Stimulated activated memory B cell treated with anti-CD40 and anti-IgM and Interleukin-4, amounts not matched to agents 10 μg/mL and 1 μg/mL and 100 μg/mL, for 72 hours (primary cell): ENCODE measurements around the gene PRDM2.

Experiments used
- ATAC-seq: fragments of 150-1000 bp; cut with Tn5 transposase; 2 replicates; pipeline ENCODE4 v1.10.0; 2021
- H3K27ac Mint-ChIP-seq: one replicate; pipeline ENCODE4 v1.8.0; 2022; ENCODE audit warnings: mild to moderate bottlenecking, mixed read lengths
- H3K27me3 Mint-ChIP-seq: one replicate; pipeline ENCODE4 v1.8.0; 2022; ENCODE audit warnings: mixed read lengths
- H3K36me3 Mint-ChIP-seq: one replicate; pipeline ENCODE4 v1.8.0; 2022; ENCODE audit warnings: mixed read lengths
- H3K4me1 Mint-ChIP-seq: one replicate; pipeline ENCODE4 v1.8.0; 2022; ENCODE audit warnings: mixed read lengths
- H3K4me3 Mint-ChIP-seq: one replicate; pipeline ENCODE4 v1.8.0; 2022; ENCODE audit warnings: mild to moderate bottlenecking, moderate library complexity, mixed read lengths
- H3K9me3 Mint-ChIP-seq: one replicate; pipeline ENCODE4 v1.8.0; 2022; ENCODE audit warnings: mixed read lengths

Gene PRDM2

DNA sequence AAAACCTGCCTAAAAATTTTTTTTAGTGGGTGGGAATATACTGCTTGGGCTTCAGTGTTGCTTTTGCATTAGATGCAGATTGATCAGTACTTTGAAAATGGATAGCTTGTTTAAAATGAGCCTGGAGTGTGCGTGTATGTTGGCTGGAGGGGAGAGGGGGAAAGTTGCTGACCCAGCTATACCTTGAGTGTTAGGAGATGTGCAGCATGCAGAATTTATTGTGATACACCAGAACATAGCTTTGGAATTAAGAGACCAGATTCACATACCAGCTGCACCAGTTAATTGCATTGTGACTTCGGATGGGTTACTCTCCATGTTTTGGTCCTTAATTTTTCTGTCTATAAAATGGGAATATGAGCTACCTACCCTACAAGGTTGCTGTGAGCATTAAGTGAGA, 60.4 kb downstream of the PRDM2 start:
- H3K4me1 Mint-ChIP-seq: peaks cover 78% of the 10 kb centered on the region
- ATAC-seq: no peak
- no peak overlapping the region for H3K27ac Mint-ChIP-seq
- H3K4me3 Mint-ChIP-seq: no peak overlapping the region
- H3K9me3 Mint-ChIP-seq: no peaks in the 10 kb centered on the region
- H3K27me3 Mint-ChIP-seq: no peaks in the 10 kb centered on the region
- H3K36me3 Mint-ChIP-seq: peaks cover 11% of the 10 kb centered on the region

GRCh38 chr1:13760921-13761320, 60.9 kb downstream of the PRDM2 start:
- Mint-ChIP-seq H3K36me3 (peaks cover 13% of the 10 kb centered on the region), H3K27me3 (no peaks in the 10 kb centered on the region), H3K27ac (no peak overlapping the region), H3K4me3 (no peak overlapping the region), H3K9me3 (no peaks in the 10 kb centered on the region), H3K4me1 (peaks cover 83% of the 10 kb centered on the region)
- no peak for ATAC-seq

DNA sequence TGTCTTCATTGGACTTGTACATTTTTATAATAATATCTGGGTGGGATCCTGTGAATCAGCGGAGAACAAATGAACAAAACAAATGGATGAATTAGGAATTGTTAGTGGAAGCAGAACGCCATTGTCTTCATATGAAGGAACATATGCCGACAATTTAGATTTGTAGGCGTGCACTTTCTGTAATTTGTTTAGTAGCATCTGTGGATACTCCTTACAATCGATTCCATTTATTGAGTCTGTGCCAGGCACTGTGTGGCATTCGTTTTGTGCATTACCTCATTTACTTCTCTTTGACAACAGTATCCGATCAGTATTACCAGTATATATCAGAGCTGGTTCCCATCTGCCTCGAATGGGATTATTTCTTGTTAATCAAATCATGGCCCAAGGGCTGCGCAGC, 61.9 kb downstream of the PRDM2 start:
- no peaks in the 10 kb centered on the region for H3K9me3 Mint-ChIP-seq
- H3K4me1 Mint-ChIP-seq: peaks cover 82% of the 10 kb centered on the region
- no peak overlapping the region for H3K27ac Mint-ChIP-seq
- no peaks in the 10 kb centered on the region for H3K27me3 Mint-ChIP-seq
- H3K4me3 Mint-ChIP-seq: no peak overlapping the region
- peaks cover 20% of the 10 kb centered on the region for H3K36me3 Mint-ChIP-seq
- no peak for ATAC-seq

DNA sequence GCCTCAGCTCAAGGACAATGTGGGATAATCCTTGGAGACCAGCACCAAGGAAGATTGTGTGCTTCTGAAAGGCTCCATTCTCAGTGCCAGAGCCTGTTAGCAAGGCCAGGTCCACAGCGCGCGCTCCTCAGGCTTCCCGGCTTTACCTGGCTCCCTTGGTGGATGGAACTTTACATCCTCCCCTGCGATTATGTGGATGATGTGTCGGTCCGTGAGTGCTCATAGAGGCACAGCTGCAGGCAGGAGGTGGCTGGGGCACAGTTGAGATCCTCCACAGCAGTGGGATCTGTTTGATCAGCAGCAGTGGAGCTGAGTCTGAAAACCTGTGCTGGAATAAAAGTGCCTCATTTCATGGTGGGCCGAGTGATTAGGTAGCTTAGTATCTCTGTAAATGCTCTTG, 62.7 kb downstream of the PRDM2 start:
- H3K4me3 Mint-ChIP-seq: peak overlapping the region; percentile 50
- H3K27ac Mint-ChIP-seq: peak overlapping the region; percentile 73
- peaks cover 20% of the 10 kb centered on the region for H3K36me3 Mint-ChIP-seq
- peaks cover 74% of the 10 kb centered on the region for H3K4me1 Mint-ChIP-seq
- H3K27me3 Mint-ChIP-seq: no peaks in the 10 kb centered on the region
- no peaks in the 10 kb centered on the region for H3K9me3 Mint-ChIP-seq
- no peak for ATAC-seq

DNA sequence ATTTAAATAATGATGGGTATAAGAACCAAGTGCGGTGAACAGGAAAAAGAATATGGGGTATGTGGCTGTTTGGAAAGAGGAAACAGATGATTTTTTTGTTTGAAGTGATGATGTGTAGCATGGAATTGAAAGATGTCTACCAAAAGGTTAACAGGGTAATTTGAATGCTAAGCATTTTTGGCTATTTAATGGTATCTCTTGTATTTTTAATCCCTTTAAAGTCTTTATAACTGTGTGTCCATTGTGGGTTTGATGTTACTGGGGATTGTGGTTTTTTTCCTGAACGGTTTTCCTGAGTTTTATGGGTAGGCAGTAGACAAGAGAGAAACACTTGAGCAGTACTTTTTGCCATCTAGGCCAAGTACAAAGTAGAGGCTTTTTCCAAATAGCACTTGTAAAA, 63.2 kb downstream of the PRDM2 start:
- no peaks in the 10 kb centered on the region for H3K9me3 Mint-ChIP-seq
- H3K36me3 Mint-ChIP-seq: peaks cover 20% of the 10 kb centered on the region
- no peak for ATAC-seq
- H3K4me3 Mint-ChIP-seq: peak overlapping the region; percentile 50
- H3K27me3 Mint-ChIP-seq: no peaks in the 10 kb centered on the region
- peak overlapping the region; percentile 73 for H3K27ac Mint-ChIP-seq
- H3K4me1 Mint-ChIP-seq: peaks cover 74% of the 10 kb centered on the region

DNA sequence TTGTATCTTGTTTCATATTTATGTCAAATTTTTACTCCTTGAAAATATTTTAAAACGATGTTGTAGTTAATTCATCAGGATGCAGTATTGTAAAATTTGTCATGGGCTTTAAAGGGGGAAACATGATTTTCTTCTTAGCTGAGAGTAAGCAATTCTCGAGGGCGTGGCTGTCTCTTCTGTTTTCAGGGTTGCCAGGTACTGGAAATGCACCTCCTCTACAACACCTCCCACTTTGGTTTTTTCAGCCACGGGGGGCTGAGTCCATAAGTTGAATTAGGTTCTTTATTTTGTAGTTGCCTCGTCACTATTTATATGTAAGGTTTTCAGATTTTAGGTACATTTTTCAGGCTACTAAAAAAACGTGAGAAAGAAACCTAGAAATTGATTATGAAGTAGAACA, 64.0 kb downstream of the PRDM2 start:
- H3K27ac Mint-ChIP-seq: no peak overlapping the region
- no peak overlapping the region for H3K4me3 Mint-ChIP-seq
- no peak for ATAC-seq

DNA sequence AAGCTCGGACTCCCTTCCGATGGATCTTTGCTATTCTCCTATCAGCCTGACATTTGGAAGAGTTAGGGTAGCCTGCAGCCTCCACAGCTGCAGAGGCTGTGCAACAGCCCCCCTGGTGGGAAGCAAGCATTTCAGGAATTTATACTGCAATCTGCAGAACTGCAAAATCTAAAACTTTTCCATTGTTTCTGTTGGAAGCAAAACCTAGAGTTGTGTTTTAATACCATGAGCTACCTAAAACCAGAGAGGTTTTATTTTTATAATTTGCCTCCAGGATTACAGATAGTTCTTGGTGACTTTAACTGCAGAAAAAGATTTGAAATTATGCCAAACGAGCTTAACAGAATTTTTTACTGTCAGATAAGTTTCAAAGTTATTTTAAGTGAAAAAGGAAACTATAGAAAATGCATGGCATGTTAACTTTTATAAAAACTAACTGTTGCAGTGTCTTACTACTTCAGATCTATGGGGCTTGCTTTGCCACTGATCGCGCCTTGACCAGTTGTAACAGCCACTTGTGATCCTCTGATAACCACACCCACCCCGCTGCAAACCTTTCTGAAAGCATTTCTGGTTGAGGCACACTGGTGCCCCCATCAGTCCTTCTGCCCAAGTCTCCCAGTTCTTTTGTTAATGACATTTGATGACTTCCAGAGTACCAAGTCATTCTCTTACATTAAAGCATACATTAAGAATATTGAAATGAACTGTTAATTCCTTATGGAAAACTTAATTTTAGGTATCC, 64.8 kb downstream of the PRDM2 start:
- Mint-ChIP-seq H3K9me3 (no peaks in the 10 kb centered on the region), H3K27me3 (no peaks in the 10 kb centered on the region), H3K27ac (no peak overlapping the region), H3K36me3 (peaks cover 31% of the 10 kb centered on the region), H3K4me1 (peaks cover 79% of the 10 kb centered on the region), H3K4me3 (no peak overlapping the region)
- ATAC-seq: no peak

More for the DNA sequence above, 64.0 kb downstream of the PRDM2 start:
- H3K4me1 Mint-ChIP-seq: peaks cover 79% of the 10 kb centered on the region
- no peaks in the 10 kb centered on the region for H3K27me3 Mint-ChIP-seq
- no peaks in the 10 kb centered on the region for H3K9me3 Mint-ChIP-seq
- H3K36me3 Mint-ChIP-seq: peaks cover 23% of the 10 kb centered on the region

DNA sequence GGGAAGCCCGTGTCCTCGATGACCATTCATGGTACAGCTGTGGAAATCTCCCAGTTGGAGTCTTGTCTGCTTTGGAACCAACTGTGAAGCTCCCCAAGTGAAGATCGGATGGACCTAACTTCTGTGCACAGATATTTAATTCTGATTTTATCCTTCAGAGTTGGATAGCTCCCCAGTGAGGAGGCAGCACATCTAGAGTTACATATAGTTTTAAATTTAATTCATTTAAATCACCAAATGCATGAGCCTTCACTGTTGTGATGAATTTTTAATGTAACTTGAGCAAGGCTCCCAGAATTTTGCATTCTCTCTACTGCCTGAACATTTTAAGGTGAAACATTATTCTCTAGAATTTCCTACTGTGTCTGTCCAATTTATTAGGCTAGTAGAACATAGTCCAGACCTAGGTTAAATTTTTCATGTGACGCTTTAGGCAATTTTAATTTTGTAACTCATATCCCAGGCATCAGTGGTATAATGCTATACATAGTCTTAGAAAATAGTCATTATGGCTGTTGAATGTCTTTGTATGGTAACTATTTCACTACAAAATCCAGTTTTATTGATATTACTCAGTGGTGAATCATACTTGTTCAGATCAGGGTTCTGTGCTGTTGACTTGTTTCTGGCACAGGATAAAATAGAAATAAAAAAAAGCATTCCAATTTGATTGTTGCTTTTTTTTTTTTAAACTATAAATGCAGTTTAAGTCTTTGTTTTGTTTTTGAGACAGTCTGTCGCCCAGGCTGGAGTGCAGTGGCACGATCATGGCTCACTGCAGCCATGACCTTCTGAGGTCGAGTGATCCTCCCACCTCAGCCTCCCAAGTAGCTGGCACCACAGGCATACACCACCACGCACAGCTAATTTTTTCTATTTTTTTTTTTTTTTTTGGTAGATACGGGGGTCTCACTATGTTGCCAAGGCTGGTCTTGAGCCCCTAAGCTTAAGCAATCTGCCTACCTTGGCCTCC, 66.9 kb downstream of the PRDM2 start:
- peaks cover 74% of the 10 kb centered on the region for H3K4me1 Mint-ChIP-seq
- no peaks in the 10 kb centered on the region for H3K9me3 Mint-ChIP-seq
- H3K27ac Mint-ChIP-seq: peak overlapping the region; percentile 19
- H3K4me3 Mint-ChIP-seq: no peak overlapping the region
- H3K36me3 Mint-ChIP-seq: peaks cover 32% of the 10 kb centered on the region
- no peak for ATAC-seq
- no peaks in the 10 kb centered on the region for H3K27me3 Mint-ChIP-seq

DNA sequence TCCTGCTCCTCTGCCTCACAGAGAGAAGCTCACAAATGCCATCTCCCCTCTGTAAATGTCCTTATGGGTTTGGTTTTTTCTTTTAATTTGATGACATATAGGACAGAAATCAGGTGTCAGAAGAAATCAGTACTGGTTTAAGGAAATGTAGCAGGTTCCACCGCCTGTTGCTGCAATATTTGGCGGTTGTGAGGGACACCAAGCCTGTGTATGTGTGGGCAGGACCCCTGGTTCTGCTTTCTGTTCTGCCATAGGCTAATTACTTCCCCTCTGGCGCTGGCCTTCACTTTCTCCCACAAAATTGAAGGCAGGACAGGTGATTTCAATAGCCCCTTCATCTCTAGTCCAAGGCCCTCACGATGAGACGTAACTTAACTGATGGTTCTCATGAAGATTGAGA, 69.2 kb downstream of the PRDM2 start:
- H3K4me1 Mint-ChIP-seq: peaks cover 54% of the 10 kb centered on the region
- no peaks in the 10 kb centered on the region for H3K9me3 Mint-ChIP-seq
- H3K27ac Mint-ChIP-seq: peak overlapping the region; percentile 82
- H3K36me3 Mint-ChIP-seq: peaks cover 37% of the 10 kb centered on the region
- ATAC-seq: no peak
- H3K27me3 Mint-ChIP-seq: no peaks in the 10 kb centered on the region
- no peak overlapping the region for H3K4me3 Mint-ChIP-seq

- no peaks in the 10 kb centered on the region for H3K27me3 Mint-ChIP-seq
- peaks cover 48% of the 10 kb centered on the region for H3K4me1 Mint-ChIP-seq
- peaks cover 37% of the 10 kb centered on the region for H3K36me3 Mint-ChIP-seq
- no peak overlapping the region for H3K4me3 Mint-ChIP-seq
- no peak for ATAC-seq
- no peaks in the 10 kb centered on the region for H3K9me3 Mint-ChIP-seq
- no peak overlapping the region for H3K27ac Mint-ChIP-seq
Measured at GRCh38 chr1:13769830-13770229, 69.8 kb downstream of the PRDM2 start.

DNA sequence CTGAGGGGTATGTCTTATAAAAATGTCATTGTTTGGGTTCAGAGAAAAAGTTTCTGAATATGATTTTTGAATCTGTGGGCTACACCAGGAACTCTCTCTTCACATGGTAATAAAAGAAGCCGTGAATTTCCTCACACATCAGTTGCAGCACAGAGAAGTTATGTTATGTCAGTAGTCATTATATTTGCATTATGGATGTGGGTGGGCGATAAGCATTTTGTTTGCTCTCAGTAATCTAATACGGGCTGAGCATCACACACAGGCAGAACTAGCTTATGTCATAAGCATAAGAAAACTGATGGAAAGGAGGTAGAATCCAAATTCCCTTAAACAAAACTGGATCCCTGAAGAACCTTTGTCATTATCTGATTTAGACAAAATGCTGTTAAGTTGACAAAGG, 70.8 kb downstream of the PRDM2 start:
- H3K4me3 Mint-ChIP-seq: no peak overlapping the region
- H3K4me1 Mint-ChIP-seq: peaks cover 40% of the 10 kb centered on the region
- ATAC-seq: no peak
- H3K27ac Mint-ChIP-seq: no peak overlapping the region
- H3K9me3 Mint-ChIP-seq: no peaks in the 10 kb centered on the region
- peaks cover 37% of the 10 kb centered on the region for H3K36me3 Mint-ChIP-seq
- no peaks in the 10 kb centered on the region for H3K27me3 Mint-ChIP-seq

DNA sequence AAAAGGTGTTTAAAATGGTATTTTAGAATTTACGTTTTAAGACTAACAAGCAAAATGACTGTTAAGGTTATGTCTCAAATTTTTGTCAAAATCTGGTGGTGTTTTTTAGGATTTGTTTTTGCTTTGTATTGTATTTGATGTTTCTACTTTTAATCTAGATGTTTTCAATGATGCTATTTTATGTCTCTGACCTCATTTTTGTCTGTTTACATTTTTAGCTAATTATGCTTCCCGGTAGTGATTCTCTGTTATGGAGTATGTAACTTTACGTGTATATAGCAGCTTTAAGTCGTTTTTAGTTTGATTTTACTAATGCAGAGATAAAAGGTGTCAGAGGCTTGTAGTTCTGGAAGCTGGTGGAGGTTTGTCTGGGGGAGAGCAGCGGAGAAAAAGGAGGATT, 71.8 kb downstream of the PRDM2 start:
- Mint-ChIP-seq H3K4me1 (peaks cover 31% of the 10 kb centered on the region), H3K9me3 (no peaks in the 10 kb centered on the region), H3K36me3 (peaks cover 29% of the 10 kb centered on the region), H3K27ac (no peak overlapping the region), H3K4me3 (no peak overlapping the region), H3K27me3 (no peaks in the 10 kb centered on the region)
- ATAC-seq: no peak

DNA sequence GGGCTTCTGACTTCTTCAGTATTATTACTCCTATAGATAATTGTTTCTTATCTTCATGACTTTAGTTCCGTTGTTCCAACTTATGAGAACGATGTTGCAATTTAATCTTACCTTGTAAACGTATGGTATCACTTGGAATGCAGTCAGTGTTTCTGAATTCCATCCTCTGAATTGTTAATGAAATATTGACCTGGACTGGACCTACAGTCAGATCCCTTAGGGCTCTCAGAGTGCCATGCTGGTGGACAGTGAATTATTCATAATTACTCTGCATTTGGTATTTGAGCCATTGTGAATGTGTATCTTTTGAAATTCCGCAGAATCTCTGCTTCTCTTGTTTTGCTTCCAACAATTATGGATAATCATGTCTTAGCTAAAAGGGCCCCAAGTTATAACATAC, 72.3 kb downstream of the PRDM2 start:
- ATAC-seq: no peak
- peaks cover 29% of the 10 kb centered on the region for H3K36me3 Mint-ChIP-seq
- no peak overlapping the region for H3K4me3 Mint-ChIP-seq
- H3K27ac Mint-ChIP-seq: no peak overlapping the region
- no peaks in the 10 kb centered on the region for H3K9me3 Mint-ChIP-seq
- H3K27me3 Mint-ChIP-seq: no peaks in the 10 kb centered on the region
- H3K4me1 Mint-ChIP-seq: peaks cover 31% of the 10 kb centered on the region

DNA sequence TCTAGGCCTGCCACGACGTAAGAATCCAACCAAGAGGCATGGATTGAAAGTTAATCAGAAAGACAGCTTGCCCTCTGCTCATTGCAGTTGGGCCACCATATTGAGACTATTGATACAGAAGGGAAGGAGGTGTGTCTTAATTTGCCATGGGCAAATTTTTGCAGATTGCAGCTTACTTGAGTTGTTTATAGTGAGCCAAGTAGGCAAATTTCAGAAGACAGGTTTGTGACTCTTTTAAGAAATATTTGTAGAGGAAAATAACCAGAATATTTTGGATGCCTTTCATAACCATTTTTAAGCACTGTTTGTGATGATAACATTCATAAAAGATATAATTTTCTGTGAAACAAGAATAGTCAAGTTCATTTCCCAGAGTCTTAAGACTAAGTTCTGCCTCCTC, 74.1 kb downstream of the PRDM2 start:
- Mint-ChIP-seq H3K9me3 (no peaks in the 10 kb centered on the region), H3K4me1 (peaks cover 29% of the 10 kb centered on the region), H3K27ac (no peak overlapping the region), H3K36me3 (peaks cover 36% of the 10 kb centered on the region), H3K4me3 (no peak overlapping the region), H3K27me3 (no peaks in the 10 kb centered on the region)
- no peak for ATAC-seq

GRCh38 chr1:13775459-13775858, 75.5 kb downstream of the PRDM2 start:
- peaks cover 38% of the 10 kb centered on the region for H3K36me3 Mint-ChIP-seq
- H3K27ac Mint-ChIP-seq: no peak overlapping the region
- ATAC-seq: no peak
- H3K4me1 Mint-ChIP-seq: peaks cover 26% of the 10 kb centered on the region
- no peaks in the 10 kb centered on the region for H3K9me3 Mint-ChIP-seq
- no peak overlapping the region for H3K4me3 Mint-ChIP-seq
- no peaks in the 10 kb centered on the region for H3K27me3 Mint-ChIP-seq

- Mint-ChIP-seq H3K36me3 (peaks cover 43% of the 10 kb centered on the region), H3K4me3 (no peak overlapping the region), H3K27me3 (no peaks in the 10 kb centered on the region), H3K9me3 (no peaks in the 10 kb centered on the region), H3K27ac (no peak overlapping the region), H3K4me1 (peaks cover 27% of the 10 kb centered on the region)
- no peak for ATAC-seq
Measured at GRCh38 chr1:13775916-13776315, 75.9 kb downstream of the PRDM2 start.
